Adrenal gland (tissue), 12 donors: ENCODE measurements around the gene OR6C2. TPM values are rescaled to one million over a fixed set of nuclear protein-coding genes. Genes with fewer than 3 reads are reported as not detected.

Experiments
- DNase-seq, 7 donors: peaks; one replicate each; pipeline ENCODE4 v3.0.0-alpha.2; 2019 to 2020
- H3K27ac ChIP-seq, 5 donors: fragments of 200-600 bp; sonication (generic) in 4 of 5; 1 replicate in 3 of 5; 2 replicates in 2 of 5; pipeline versions ENCODE4 v1.5.1 to v1.8.0; 2016 to 2020; ENCODE audit warnings: mild to moderate bottlenecking in 1 of 5
- H3K27me3 ChIP-seq: fragments of 200-600 bp; 2 replicates; pipeline ENCODE4 v1.8.0; 2021
- H3K36me3 ChIP-seq, 2 donors: fragments of 200-600 bp; replicated peaks in 1 of 2; 1 replicate in 1 of 2; 2 replicates in 1 of 2; pipeline versions ENCODE4 v1.5.1 to v1.8.0; 2018 to 2022
- H3K4me1 ChIP-seq, 2 donors: fragments of 200-600 bp; replicated peaks in 1 of 2; 1 replicate in 1 of 2; 2 replicates in 1 of 2; pipeline versions ENCODE4 v1.5.1 to v1.8.0; 2018 to 2021
- H3K4me3 ChIP-seq, 4 donors: fragments of 200-600 bp; sonication (generic) in 3 of 4; one replicate each; pipeline ENCODE4 v1.5.1; 2016 to 2018
- H3K9me3 ChIP-seq, 3 donors: fragments of 200-600 bp; sonication (generic) in 1 of 3; replicated peaks in 1 of 3; 1 replicate in 2 of 3; 2 replicates in 1 of 3; pipeline versions ENCODE4 v1.5.1 to v1.8.0; 2016 to 2021
- CTCF ChIP-seq, 6 experiments: fragments of 450-650 bp in 4 of 6; fragments of 200-600 bp in 2 of 6; sonication (generic) in 1 of 6; IDR thresholded peaks; 1 replicate in 5 of 6; 2 replicates in 1 of 6; pipeline versions ENCODE4 v1.5.1 to v1.8.0; 2016 to 2021; ENCODE audit warnings: antibody characterized with exemption in 6 of 6, mild to moderate bottlenecking in 2 of 6, moderate library complexity in 1 of 6
- POLR2A ChIP-seq, 2 donors: fragments of 450-650 bp; IDR thresholded peaks; one replicate each; pipeline ENCODE4 v1.6.1; 2017; ENCODE audit warnings: antibody characterized with exemption in 2 of 2, mild to moderate bottlenecking in 2 of 2, moderate library complexity in 1 of 2
- WGBS, 4 donors: extraction: QIAGEN DNeasy Blood & Tissue Kit in 2 of 4; methylation state at CpG; one replicate each; pipeline versions ENCODE4 v1.1.5 to v1.1.7; 2013 to 2017; 5-methylcytosine and 5-hydroxymethylcytosine counted together
- intact Hi-C, 2 donors: fragments of 100-400 bp; cut with DNase I; formaldehyde crosslinking; loops; one replicate each; pipeline versions ENCODE4 v1.14.1 to v1.15.0; 2022 to 2023
- polyA plus RNA-seq, 3 donors: library from polyadenylated mRNA; stranded (reverse); fragments of 200-250 nt in 2 of 3; fragments of 350-450 nt in 1 of 3; fragmentation: Illumina TruSeq in 1 of 3; extraction: RNeasy Lipid Tissue Mini Kit (QIAGEN cat#74804) in 1 of 3; gene quantifications; one replicate each; pipeline ENCODE4 v1.2.3, GENCODE V29; 2013 to 2014
- total RNA-seq, 9 donors: library from RNA; depleted of rRNA in 4 of 9; stranded (reverse); fragments of >200 nt in 4 of 9; fragments of 120-200 nt in 1 of 9; fragmentation: NEBNext Ultra II Directional in 1 of 9; extraction: Animal tissue kit (Norgen Biotek cat#: 25700) in 1 of 9; gene quantifications; one replicate each; pipeline versions ENCODE4 v1.1.0 to v1.2.4, GENCODE V29; 2013 to 2023
- donor health status: healthy with polysubstance abuse.
- donor health status: Bipolar disorder and iron deficiency.
- donor health status: DM: yes; HTN: yes; CAD: no.
- donor health status: DM: no; HTN: no; CAD: no.
- donor health status: DM: no; HTN: no; CAD: no.
- donor health status: DM: yes; HTN: yes; CAD: no.

The OR6C2 gene
- total and polyA plus RNA-seq, 12 donors = not detected

- intact Hi-C loops = no loop called here
- Histone ChIP-seq H3K27me3 (no peaks in the 10 kb centered on the region), H3K9me3 (no peaks in the 10 kb centered on the region), H3K4me3 (no peak overlapping the region), H3K27ac (no peak overlapping the region), H3K4me1 (no peaks in the 10 kb centered on the region), H3K36me3 (no peaks in the 10 kb centered on the region)
- TF ChIP-seq CTCF (IDR thresholded peaks at IDR 0.05) (no peak), POLR2A (IDR thresholded peaks at IDR 0.05) (no peak)
- no peak for DNase-seq
- WGBS, 4 donors = 29 to 32% (median 29%) methylated on average over 2 of the region's 2 CpGs
These were observed 57.7 kb downstream of the OR6C2 start for GRCh38 chr12:55501601-55502000.

Other genes starting within 250 kb of the OR6C2 start
- not detected for gene OR10A7, start 223.1 kb upstream of the OR6C2 start, total RNA-seq
- gene OR10A7, start 223.1 kb upstream of the OR6C2 start, polyA plus RNA-seq = not detected
- gene OR6C74, start 199.5 kb upstream of the OR6C2 start, total RNA-seq = 1 to 10 TPM in 1 of 9 donors, not detected in 8; 1.1 TPM
- gene OR6C74, start 199.5 kb upstream of the OR6C2 start, polyA plus RNA-seq = not detected
- gene OR6C6, start 147.5 kb upstream of the OR6C2 start, total RNA-seq = not detected
- gene OR6C6, start 147.5 kb upstream of the OR6C2 start, polyA plus RNA-seq = not detected
- gene OR6C1, start 129.7 kb upstream of the OR6C2 start, total RNA-seq = under 1 TPM in 1 of 9 donors, not detected in 8; 0.11 TPM
- not detected for gene OR6C1, start 129.7 kb upstream of the OR6C2 start, polyA plus RNA-seq
- gene OR6C3, start 113.3 kb upstream of the OR6C2 start, total RNA-seq = not detected
- gene OR6C3, start 113.3 kb upstream of the OR6C2 start, polyA plus RNA-seq = not detected
- gene OR6C75, start 81.1 kb upstream of the OR6C2 start, total RNA-seq = not detected
- not detected for gene OR6C75, start 81.1 kb upstream of the OR6C2 start, polyA plus RNA-seq
- gene OR6C65, start 43.5 kb upstream of the OR6C2 start, total RNA-seq = not detected
- not detected for gene OR6C65, start 43.5 kb upstream of the OR6C2 start, polyA plus RNA-seq
- not detected for gene OR6C76, start 17.8 kb upstream of the OR6C2 start, total RNA-seq
- gene OR6C76, start 17.8 kb upstream of the OR6C2 start, polyA plus RNA-seq = not detected
- gene OR6C70, start 26.1 kb downstream of the OR6C2 start, total RNA-seq = not detected
- not detected for gene OR6C70, start 26.1 kb downstream of the OR6C2 start, polyA plus RNA-seq
- not detected for gene OR6C68, start 48.3 kb downstream of the OR6C2 start, total RNA-seq
- not detected for gene OR6C68, start 48.3 kb downstream of the OR6C2 start, polyA plus RNA-seq
- gene OR6C4, start 105.5 kb downstream of the OR6C2 start, total RNA-seq = not detected
- not detected for gene OR6C4, start 105.5 kb downstream of the OR6C2 start, polyA plus RNA-seq
- not detected for gene OR2AP1, start 128.4 kb downstream of the OR6C2 start, total RNA-seq
- not detected for gene OR2AP1, start 128.4 kb downstream of the OR6C2 start, polyA plus RNA-seq
- gene OR10P1, start 192.8 kb downstream of the OR6C2 start, total RNA-seq = not detected
- gene OR10P1, start 192.8 kb downstream of the OR6C2 start, polyA plus RNA-seq = not detected